Lung microvascular endothelial cell (primary cell): Measurements from ENCODE around the gene RNF168. TPM values are rescaled to one million over a fixed set of nuclear protein-coding genes. Genes with fewer than 3 reads are reported as not detected.
"Not testable (repeated sequence)": the region's sequence is repeated elsewhere in the genome, so short reads cannot be mapped to it uniquely, and the experiment has no call there.

Experiments used
- DNase-seq, 2 donors: peaks; one replicate each; pipeline versions ENCODE4 v3.0.0 to v3.0.0-alpha.2; 2010; ENCODE audit warnings: low read depth in 2 of 2
- total RNA-seq: library from RNA; depleted of rRNA; stranded (reverse); fragments of >200 nt; gene quantifications from 2 replicates; pipeline ENCODE4 v1.2.1, GENCODE V29; 2014

The RNF168 gene
- total RNA-seq, 1 donor from 2014 or later = 18.5 TPM

DNA sequence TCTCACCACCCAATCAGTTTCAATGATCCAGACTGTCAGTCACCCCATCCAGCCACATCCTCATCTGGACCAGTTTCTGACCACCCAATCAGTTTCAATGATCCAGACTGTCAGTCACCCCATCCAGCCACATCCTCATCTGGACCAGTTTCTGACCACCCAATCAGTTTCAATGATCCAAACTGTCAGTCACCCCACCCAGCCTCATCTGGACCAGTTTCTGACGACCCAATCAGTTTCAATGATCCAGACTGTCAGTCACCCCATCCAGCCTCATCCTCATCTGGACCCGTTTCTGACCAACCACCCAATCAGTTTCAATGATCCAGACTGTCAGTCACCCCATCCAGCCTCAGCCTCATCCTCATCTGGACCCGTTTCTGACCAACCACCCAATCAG is 33.4 kb downstream of the RNF168 start:
- not testable (repeated sequence) for DNase-seq

- DNase-seq = no peak
Measured at GRCh38 chr3:196463804-196464203, 39.8 kb downstream of the RNF168 start.

DNA sequence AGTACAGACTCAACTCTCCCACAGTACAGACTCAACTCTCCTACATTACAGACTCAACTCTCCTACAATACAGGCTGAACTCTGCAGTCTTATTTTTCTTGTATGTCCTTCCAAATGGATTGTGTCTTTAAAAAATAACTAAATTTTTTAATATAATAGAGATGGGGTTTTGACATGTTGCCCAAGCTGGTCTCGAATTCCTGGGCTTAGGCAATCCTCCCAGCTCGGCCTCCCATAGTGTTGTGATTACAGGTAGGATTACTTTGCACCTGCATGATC is 40.2 kb downstream of the RNF168 start:
- no peak for DNase-seq

DNA sequence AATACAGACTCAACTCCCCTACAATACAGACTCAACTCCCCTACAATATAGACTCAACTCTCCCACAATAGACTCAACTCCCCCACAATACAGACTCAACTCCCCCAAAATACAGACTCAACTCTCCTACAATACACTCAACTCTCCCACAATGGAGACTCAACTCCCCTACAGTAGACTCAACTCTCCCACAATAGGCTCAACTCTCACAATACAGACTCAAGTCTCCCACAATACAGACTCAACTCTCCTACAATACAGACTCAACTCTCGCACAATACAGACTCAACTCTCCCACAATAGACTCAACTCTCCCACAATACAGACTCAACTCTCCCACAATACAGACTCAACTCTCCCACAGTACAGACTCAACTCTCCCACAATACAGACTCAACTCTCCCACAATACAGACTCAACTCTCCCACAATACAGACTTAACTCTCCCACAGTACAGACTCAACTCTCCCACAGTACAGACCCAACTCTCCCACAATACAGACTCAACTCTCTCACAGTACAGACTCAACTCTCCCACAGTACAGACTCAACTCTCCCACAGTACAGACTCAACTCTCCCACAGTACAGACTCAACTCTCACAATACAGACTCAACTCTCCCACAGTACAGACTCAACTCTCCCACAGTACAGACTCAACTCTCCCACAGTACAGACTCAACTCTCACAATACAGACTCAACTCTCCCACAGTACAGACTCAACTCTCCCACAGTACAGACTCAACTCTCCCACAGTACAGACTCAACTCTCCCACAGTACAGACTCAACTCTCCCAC is 40.7 kb downstream of the RNF168 start:
- not testable (repeated sequence) for DNase-seq

DNA sequence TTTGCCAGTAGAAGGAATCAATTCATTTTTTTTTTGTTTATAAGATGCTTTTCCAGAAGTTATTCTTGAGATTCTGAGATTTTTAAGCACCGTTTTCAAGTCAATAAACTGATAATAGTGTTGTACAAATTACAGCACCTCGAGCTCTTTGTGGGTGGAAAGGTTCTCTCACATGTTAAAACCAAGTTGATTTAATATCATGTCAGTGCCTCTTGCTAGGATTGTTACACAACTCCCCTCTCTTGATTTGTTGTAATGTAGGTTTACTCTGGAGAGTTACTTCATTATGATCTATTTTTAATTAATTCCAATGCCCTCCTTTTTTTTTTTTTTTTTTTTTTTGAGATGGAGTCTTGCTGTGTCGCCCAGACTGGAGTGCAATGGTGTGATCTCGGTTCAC is 45.5 kb downstream of the RNF168 start:
- no peak for DNase-seq

DNA sequence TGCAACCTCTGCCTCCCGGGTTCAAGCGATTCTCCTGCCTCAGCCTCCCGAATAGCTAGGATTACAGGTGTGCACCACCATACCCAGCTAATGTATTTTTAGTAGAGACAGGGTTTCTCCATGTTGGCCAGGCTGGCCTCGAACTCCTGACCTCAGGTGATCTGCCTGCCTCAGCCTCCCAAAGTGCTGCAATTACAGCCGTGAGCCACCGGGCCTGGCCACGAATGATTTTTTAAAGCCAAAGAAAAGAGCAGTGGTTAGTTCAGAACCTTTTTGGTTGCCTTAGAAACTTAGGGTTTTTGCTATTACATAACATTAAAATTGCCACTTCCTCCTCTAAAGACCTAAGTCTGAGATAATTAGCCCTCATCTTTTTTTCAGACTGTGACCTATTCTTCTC is 46.1 kb downstream of the RNF168 start:
- DNase-seq = not testable (repeated sequence)

DNA sequence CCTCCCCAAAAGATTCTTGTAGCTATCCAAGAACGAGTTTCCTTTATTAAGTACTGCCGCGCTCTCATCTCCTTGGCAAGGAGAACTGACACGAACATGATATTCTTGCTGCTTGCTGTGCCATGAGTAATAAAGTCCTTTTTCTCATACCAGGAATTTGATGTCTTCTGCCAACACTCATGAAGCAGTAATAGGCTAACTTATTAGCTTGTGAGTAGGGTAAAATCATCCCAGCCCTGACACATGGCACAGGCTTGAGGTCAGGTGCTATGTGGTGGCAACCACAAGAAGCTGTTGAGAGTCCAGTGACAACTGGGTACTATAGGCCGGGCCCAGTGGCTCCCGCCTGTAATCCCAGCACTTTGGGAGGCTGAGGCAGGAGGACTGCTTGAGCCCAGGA is 48.6 kb downstream of the RNF168 start:
- no peak for DNase-seq

GRCh38 chr3:196445391-196445790 is 58.2 kb downstream of the RNF168 start:
- peak in 1 of 2 donors; percentile 32 for DNase-seq

- no peak for DNase-seq
Measured at GRCh38 chr3:196444500-196444894, 59.1 kb downstream of the RNF168 start.

GRCh38 chr3:196440696-196441095 is 62.9 kb downstream of the RNF168 start:
- DNase-seq = no peak

DNA sequence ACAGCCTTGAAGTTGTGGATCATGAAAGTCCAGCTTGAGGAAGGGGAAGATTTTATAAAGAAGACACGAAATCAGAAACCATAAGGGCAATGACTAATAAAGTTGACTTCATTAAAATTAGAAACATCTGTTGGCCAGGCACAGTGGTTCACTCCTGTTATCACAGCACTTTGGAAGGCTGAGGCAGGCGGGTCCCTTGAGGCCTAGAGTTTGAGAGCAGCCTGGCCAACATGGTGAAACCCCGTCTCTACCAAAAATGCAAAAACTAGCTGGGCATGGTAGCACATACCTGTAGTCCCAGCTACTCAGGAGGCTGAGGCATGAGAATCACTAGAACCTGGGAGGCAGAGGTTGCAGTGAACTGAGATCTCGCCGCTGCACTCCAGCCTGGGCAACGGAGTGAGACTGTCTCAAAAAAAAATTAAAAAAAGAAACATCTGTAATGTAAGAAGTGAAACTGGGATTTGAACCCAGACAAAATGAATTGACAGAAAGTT is 63.5 kb downstream of the RNF168 start:
- DNase-seq = no peak

DNA sequence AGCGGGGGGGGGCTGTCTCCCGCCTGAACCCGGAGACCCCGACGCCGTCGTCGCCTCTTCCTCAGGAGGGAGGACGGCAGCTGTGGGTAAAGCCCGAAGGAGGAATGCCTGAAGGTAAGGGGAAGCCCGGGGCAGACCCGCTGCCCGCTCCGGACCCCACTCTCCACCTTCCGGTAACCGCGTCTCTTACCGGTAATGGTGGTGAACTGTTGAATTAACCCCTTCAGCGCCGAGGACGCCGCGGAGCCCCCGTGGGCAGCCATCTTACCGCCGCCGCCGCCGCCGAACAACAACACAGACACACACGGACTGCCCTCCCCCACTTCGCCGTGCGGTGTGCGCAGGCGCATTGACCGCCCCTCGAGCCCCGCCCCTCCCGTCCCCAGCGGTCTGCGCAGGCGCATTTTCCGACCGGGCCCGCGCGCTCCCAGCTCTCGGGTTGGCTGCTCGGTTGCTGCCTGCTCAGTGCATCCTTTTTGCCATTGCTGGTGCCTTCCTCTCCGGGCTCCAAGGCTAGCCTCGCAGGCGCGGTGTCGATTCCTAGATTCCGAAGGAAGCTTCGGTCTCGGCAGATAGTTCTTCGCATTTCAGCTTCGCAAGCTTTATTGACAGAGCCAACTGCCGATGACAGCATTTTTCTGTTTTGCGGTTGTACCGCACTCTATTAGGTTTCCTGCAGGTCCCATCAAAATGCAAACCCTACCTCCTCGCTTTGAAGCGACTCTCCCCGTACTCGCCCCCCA is 71.3 kb downstream of the RNF168 start, which contains the start of gene UBXN7:
UBXN7 (minus strand) TSS at position 291 of the 743 bp plus-strand sequence; CDS start at position 263, 28 bp downstream.
- DNase-seq = peak; percentile 96 to 97

- peak; percentile 53 to 65 for DNase-seq
Measured at GRCh38 chr3:196431181-196432136, 72.1 kb downstream of the RNF168 start.

DNA sequence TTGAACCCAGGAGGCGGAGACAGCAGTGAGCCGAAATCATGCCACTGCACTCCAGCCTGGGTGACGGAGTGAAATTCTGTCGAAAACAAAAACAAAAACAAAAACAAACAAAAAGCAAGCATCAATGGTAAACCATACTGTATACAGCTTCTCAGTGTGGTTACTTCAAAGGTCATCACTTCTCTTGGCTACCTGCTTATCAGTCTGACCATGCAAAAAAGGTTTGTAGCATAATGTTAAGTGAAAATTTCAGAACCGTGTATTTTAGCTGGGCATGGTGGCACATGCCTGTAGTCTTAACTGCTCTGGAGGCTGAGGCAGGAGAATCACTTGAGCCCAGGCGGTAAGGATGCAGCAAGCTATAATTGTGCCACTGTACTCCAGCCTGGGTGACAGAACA is 75.5 kb downstream of the RNF168 start:
- DNase-seq = no peak

DNA sequence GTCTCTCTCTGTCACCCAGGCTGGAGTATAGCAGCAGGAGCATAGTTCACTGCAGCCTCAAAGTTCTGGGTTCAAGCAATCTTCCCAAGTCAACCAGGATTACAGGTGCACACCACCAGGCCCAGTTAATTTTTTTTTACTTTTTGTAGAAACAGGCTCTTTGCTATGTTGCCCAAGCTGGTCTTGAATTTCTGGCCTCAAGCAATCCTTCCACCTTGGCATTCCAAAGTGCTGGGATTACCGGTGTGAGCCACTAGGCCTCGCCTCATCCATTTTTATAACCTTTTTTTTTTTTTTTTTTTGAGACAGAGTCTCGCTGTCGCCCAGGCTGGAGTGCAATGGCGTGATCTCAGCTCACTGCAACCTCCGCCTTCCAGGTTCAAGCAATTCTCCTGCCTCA is 79.1 kb downstream of the RNF168 start:
- DNase-seq = not testable (repeated sequence)

DNA sequence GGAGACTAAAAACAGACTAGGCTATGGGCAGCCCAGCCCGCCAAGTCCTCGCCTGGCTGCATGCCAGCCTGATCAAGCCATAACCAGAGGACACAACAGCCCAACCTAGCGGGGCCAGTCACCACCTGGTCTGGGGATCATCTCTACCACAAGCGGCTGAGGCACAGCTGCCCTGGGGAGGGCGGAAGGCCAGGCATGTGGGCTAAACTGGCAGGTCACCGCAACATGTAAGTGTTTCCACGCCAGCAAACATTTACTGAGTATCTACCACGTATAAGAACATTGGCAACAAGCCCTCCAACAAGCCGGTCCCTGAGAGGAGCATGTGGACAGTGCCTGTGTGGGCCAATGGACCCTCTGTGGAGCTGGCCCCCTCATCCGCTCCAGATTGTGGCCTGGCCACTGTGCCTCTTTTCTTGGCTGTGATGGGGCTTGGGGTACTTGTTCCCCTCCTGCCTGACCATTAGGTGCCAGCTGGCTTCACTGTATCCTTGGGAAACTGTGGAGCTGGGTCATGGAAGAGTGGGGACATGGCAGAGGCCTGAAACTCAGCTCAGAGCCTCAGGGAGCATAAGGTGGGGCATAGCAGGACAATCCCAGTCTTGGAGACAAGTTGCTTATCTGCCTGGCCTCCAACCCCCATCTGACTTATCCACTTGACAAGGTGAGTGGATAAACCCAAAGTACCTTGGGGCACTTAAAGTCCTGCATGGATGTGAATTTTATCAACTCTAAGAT is 80.4 kb downstream of the RNF168 start:
- DNase-seq = peak; percentile 29 to 88

DNA sequence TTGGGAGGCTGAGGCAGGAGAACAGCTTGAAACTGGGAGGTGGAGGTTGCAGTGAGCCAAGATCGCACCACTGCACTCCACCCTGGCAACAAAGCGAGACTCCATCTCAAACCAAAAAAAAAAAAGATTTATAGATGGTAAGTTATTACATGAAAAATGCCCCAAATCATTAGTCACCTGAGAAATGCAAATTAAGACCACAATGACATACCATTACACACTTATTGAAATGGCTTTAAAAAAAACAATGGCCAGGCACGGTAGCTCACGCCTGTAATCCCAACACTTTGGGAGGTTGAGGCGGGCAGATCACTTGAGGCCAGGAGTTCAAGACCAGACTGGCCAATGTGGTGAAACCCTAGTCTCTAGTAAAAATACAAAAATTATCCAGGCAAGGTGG is 81.9 kb downstream of the RNF168 start:
- not testable (repeated sequence) for DNase-seq

- DNase-seq = no peak
Measured at GRCh38 chr3:196419386-196419785, 84.2 kb downstream of the RNF168 start.
